ENCODE measurements around the gene PGS1. TPM values are rescaled to one million over a fixed set of nuclear protein-coding genes. Genes with fewer than 3 reads are reported as not detected.

The PGS1 gene
- polyA plus RNA-seq, 4 donors, result 37.9 to 57.7 (median 45.3) TPM

DNA sequence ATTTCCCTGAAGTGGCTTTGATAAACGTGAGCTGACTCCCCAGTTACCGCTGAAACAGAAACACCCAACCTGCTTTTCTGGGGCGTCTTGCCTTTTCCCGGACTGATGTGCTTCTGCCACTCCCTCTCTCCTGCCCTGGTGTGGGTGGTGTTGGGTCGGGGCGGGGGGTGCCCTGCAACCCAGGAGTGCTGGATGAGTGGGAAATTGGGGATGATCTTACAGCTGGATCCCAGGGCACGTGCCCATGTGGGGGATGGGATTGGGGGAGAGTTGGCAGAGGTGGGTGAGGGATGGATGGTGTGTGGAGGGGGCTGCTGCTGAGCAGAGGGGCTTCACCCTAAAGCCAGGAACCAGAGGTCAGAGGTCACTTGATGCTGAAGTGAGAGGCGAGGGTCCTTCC lies 28.5 kb downstream of the PGS1 start:
- no peak for DNase-seq (ENCODE audit: low read depth in 4 of 4, low spot score in 2 of 4)

DNA sequence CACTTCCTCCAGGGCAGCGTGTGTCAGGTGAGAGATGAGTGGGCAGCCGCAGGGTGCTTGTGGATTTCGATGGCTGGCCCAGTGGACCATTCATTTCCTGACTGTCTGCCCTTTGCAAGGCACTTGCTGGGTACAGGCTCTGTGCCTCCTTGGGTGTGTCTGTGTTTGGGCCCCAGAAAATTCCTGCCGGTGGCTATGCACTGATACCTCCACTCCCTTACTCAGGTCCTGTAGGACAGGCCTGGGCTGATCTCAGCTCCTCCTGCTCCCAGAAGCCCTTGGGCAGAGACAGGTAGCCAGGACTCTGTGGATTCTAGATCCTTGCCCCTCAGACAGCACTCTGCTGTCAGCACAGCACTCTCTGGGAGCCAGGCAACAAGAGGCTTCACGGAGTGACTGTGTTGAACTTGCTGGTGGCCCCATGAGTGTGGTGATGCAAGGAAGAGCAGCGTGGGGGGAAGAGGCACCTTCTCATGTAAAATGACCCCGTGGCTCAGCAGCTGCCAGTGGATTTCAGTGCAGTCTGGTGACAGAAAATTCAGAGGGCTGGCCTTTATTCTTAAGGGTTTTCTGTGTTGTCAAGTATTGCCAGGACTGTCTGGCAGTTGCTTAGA lies 29.0 kb downstream of the PGS1 start:
- DNase-seq (ENCODE audit: low read depth in 4 of 4, low spot score in 2 of 4), result peak in 1 of 4 donors; percentile 52

DNA sequence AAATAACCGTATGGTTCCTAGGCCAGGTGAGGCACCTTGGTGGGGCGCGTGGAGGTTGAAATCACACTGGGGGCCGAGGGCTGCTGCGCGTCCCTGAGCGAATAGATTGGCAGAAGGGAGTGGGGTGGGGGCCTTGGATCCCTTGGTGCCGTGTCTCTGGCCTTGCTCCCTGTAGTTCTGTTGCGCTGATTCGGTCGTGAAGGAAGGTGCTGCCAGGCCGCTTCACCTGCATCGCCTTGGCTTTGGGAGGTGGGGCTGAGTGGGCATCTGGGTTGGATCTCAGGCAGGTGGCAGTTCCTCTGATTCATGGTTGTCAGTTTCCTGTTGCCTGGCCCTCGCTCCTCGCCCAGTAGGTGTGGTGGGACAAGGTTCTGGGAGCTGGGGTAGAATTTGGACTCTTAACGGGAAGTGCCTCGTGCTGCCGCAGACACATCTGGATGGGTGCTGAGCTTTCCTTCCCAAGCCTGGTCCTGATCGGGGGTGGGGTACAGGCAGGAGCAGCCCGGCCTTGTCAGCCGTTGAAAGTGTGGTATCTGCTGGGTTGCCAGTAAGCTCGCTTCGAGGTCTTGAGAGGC lies 30.1 kb downstream of the PGS1 start:
- no peak for DNase-seq (ENCODE audit: low read depth in 4 of 4, low spot score in 2 of 4)

DNA sequence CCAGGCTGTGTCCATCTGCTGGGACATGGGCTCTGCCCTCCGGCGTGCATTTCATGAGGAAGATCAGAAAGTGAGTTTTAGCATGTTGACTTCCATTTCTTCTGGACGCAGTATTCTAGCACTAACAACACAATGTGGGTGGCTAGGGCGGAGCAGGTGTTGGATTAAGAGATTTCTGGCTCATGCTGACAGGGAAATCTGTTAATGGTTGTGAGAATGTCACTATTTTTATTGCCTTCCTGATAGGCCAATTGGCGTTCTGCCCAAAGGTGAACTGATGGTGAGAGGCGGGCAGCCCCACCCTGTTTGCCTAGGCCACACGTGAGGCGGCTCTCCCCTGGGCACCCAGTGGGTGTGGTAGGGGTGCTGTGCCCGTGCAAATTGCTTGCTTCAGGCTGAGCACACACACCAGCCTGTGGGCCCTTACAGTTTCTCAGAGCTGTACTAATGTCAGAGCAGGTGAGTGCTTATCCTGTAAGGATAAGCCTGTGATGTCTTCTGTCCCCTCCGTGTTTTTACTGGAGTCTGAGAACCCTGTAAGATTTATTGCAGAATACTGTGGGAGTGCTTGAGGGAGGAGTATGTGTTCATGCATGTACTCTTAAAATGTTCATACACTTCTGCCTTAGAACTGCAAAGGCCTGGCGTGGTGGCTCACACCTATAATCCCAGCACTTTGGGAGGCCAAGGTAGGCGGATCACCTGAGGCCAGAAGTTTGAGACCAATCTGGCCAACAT lies 30.9 kb downstream of the PGS1 start:
- DNase-seq (ENCODE audit: low read depth in 4 of 4, low spot score in 2 of 4), result no peak

DNA sequence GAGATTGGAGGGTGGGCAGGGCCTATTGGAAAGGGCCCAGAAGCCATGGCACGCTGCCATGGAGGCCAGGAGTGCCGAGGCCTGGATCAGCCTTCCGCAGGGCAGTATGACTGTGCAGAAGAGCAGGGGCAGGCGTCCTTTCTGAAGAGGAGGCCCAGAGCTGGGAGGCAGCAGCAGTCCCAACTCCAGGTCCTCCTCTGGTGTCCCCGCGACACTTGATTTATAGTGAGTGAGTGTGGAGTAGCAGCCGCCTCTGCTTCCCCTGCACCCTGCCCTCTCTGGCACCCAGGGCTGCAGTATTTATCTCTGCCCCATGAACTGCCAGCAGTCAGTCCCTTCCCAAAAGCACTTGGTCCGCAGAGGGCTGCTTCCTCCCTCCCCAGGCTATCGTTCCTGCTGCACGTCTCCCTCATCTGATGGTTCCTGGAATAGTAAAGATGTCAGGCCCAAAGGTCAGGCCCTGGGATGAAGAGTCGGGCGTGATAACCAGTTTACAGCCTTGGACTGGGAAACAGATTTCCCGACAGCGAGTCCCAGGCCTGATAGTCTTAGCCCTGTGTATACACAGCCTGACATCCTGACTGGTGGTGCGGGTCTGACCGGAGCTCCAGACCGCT lies 32.9 kb downstream of the PGS1 start:
- no peak for DNase-seq (ENCODE audit: low read depth in 4 of 4, low spot score in 2 of 4)

DNA sequence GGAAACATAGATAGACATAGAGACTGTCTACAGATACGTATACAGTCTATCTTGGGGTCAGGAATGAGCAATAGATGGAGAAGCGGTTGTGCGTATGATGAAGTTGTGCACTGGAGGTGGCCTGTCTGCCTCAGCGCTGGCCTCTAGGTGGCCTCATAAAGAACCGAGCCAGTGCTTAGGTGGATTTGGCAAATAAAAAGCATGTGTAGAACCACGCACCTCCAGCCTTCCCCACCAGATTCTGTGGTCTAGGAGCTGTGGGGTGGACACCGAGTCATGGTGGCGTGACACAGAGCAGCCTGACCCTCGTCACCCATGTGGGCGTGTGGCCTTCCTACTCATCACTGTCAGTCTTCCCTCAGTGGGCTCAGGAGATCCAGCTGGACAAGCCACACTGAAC lies 34.0 kb downstream of the PGS1 start:
- DNase-seq (ENCODE audit: low read depth in 4 of 4, low spot score in 2 of 4), result no peak

DNA sequence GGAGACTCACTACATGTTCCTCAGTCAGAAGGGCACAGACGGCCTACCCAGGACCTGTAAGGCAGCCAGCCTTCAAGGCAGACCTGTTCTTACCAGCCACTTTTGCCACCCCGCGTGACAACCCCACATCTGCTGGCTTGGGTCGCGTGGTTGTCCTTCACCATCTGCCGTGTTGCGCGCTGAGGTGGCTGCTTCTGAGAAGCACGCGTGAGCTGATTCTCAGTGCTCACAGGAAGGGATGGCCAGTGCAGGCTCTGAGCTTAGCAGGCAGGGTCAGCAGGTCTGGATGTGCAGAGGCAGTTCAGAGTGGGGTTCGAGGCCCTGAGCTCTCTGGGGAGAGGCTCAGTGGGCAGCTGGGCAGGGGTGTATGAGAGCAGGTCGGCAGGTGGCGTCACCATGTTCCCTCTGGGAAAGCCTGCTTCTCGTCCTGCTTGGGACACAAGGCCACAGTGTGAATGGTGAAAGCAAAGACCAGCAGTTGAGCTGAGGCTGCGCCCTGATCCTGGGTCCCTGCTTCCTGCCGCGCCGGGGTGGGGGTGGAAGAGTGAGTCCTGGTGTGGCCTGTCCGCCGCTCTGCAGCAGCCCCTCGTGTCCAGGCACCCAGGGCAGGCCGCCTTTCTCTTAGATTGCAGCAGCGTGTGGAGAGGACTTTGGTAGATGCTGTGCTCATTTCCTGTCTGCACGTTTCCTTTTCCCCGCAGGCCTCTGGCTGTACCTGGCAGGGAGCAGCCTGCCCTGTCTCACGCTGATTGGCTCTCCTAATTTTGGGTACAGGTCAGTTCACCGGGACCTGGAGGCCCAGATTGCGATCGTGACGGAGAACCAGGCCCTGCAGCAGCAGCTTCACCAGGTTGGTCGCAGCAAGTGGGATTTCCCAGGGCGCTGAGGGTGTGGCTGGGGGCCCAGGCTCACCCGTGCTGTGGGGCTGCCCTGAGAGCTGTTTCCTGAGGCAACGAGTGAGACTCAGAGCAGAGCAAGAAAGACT lies 36.0 kb downstream of the PGS1 start:
- no peak for DNase-seq (ENCODE audit: low read depth in 4 of 4, low spot score in 2 of 4)

DNA sequence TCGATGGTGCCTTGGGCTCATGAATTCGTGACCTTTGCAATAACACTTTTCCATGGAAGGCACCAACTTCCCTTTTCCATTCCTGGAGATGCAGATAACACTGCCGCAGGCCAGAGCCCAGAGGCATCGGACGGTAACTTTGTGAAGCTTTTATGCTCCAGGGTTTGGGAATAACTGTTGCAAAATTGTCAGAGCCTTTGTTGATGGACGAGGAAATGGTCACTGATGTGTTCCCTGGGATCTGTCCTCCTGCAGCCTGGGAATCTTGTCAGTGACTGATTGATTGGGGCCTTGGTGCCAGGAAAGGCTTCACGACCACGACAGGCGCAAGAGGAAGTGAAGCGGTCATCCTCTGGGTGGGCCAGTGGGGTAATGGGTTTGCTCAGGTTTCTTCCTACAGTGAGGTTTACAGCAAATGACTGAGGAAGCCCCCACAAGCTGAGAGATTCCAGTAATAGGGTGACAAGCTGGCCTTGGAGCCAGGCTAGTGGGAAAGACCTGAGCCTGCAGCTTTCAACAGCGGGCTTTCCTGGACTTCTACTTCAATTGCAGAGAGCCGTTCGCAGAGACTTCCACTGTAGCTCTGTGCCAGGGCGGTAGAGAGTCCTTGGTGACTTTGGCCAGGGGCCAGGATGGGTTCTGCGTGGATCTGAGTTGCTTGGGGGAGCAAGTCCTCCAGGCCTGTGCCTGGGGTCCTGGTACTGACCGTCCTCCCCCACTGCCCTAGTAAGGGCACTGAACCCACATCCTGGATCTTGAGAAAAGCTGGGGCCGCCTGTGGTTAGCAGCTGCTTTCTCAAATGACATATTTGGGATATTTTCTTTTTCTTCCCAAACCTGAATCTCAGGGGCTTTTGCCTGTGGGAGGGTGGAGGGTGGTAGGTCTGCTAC lies 37.6 kb downstream of the PGS1 start:
- DNase-seq (ENCODE audit: low read depth in 4 of 4, low spot score in 2 of 4), result no peak

DNA sequence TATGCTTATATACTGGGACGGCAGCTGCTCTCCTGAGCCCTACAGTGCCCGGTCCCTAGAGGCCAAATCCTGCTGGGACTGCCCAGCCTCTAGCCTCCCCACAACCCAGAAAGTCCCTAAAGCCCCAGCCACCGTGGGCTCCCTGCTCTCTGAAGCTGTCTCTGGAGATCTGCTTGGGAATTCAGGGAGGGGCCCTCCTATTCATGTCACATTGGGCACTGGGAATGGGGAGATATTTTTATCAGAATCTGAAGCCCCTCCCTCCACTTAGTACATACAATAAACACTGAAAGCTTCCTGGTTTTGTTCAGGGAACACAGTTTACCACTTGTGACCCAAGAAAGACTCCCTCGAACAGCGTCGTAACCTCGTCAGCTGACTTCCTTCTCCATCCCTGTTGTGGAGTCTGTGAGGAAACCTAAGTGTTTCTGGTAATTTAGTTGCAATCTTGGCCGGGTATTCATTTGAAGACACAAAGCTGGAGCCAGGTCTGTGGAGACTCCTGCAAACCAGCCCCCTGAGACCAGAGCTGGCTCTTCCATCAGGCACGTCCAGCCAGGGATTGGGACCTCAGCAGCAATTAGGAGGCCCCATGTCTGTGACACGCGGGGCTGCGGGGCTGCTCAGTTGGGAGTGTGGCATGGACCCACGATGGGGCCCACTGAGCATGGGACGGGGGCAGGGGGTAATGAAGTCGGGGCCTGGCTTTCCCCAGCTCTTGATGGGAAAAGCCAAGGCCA lies 38.5 kb downstream of the PGS1 start:
- DNase-seq (ENCODE audit: low read depth in 4 of 4, low spot score in 2 of 4), result no peak

DNA sequence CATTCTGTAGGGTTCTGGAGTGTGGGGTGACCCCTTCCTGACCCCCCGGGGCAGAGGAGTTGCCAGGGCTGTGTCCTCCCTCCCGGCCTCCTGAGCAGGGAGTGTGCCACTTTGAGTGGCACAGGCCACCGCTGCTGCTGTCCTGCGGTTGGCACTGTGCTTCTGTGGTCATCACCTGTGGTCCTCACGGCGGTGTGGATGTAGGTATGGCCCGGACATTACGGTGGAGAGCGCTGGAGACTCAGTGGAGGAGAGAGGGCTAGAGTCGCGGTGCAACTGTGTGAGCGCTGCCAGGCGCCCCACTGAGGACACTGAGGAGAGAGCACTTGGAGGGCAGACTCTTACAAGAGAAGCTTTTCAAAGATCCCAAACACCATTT lies 39.1 kb downstream of the PGS1 start:
- no peak for DNase-seq (ENCODE audit: low read depth in 4 of 4, low spot score in 2 of 4)

DNA sequence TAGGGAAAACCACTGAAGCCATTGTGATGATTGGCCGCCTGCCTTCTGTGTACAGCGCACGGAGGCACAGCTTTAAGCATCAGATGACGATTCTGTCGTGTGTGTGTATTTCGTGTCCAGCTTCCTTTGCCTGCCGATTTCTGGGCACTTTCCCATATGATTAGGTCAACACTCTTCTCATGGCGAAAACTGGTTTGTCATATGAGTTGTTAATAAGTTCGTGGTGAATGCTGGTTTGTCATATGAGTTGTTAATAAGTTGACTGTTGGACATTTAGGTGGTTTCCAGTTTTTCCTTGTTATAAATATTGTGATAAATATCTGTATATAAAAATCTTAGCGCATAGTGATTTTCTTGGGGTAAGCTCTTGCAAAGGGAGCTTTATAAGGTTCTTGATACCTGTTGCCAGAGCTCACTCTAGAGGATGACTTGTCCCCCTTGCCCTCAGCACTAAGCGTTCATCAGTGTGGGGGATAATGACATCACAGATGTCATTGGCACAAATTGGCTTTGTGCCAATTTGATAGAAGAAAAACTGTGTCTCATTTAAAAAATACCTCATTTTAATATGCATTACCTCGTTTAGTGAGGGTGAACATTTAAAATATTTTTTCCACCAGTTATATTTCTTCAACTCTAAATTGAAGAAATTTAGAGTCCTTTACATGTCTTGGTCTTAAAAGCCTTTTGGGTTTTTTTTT lies 40.0 kb downstream of the PGS1 start:
- DNase-seq (ENCODE audit: low read depth in 4 of 4, low spot score in 2 of 4), result no peak

DNA sequence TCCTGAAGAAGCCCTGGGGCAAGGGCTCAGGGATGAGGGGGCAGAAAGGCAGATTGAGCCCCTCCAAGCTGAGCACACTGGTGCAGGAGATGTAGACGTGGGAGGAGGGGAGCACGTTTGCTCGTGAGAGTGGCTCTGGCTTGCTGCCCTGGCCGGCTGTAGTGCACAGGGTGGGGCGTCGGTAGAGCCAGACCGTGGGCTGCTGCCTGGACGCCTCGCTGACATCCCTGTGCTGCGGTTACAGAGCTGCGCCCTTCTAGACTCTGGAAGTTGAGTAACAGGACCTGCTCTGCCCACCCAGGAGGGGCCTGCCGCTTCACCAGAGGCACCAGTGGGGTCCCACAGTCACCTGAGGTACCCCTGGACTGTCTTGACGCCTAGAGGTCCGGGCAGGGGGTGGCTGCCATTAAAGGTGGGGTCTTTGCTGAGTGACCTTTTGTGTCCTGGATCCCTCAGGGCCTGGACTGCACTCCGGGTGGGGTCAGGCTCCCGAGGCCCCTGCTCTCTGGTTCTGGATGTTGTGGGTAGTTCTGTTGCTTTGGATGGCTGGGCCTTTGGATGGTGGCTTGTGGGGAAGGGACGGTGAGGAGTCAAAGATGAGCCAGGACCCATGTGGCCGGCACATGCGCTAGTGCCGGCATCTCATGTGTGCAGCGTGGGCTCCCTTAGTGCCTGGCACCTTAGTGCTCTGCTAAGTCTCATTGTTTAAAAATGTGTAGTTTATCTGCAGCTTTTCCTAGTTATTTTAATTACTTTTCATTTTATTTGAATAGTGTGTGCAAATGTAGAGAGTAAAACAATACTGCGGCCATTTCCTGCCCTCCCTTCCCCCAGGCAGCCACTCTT lies 41.7 kb downstream of the PGS1 start:
- no peak for DNase-seq (ENCODE audit: low read depth in 4 of 4, low spot score in 2 of 4)

DNA sequence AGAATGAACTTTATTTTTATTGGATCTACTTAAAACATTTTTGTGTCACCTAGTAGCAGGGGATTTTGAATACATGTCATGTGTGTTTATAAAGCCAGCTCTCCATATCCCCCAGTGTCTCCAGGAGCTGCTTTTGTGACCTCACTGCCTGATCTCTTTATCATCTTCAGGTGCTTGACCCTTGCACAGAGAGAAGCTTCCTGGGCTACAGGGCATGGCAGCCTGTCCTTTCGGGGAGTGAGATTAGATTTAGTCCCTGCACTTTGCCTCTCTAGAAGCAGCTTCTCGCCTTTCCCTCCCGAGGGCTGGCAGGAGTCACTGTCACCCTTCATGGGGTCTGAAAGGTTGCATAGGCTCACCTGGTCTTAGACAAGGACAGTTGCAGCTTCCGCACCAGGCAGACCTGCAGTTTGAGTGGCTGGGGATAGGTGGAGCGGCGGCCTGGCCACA lies 42.7 kb downstream of the PGS1 start:
- no peak for DNase-seq (ENCODE audit: low read depth in 4 of 4, low spot score in 2 of 4)

DNA sequence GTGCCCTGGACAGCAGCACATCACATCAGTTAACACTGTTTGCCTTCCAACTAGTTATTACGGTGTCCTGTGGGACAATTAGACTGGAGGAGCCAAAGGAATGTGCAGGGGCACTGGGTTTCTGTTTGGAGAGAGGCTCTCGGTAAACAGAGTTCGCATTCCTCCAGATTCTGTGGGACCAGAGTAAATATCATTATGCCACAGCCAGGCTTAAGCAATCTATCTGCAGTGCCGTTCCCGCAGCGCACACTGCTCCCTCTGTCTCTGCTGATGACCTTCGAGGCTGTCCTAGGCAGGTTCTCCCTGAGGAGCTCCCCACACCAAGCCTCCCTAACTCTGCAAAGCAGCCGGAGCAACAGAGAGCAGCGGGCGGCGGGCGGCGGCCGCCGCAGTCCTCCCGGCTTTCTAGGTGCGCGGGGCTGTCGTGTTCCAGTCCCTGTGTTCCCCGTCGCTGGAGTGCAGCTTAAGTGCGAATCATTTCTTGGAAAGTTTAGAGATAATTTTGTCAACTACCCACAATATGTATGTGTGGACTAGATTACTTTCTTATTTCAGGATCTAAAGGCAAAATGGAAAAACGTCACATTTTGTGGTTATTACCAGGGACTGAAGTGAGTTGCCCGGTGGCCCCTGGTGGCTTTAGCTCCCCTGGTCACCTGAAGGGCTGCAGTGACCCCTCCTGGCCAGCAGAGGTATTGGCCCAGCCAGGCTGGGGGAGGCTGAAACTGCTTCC lies 43.3 kb downstream of the PGS1 start:
- DNase-seq (ENCODE audit: low read depth in 4 of 4, low spot score in 2 of 4), result no peak

DNA sequence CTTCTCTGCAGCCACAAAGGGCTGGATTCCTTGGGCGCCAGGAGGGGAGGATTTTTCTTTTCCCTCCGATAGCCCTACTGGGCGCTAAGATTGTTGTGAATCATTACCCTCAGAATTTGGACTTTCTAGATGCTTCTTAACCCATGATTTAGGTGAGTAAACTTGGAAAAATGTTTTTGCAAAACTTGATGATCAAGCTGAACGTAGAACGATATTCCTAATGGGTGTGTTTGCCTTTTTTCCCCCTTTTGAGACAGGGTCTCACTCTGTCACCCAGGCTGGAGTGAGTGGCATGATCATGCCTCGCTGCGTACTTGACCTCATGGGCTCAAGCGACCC lies 43.8 kb downstream of the PGS1 start:
- no peak for DNase-seq (ENCODE audit: low read depth in 4 of 4, low spot score in 2 of 4)

DNA sequence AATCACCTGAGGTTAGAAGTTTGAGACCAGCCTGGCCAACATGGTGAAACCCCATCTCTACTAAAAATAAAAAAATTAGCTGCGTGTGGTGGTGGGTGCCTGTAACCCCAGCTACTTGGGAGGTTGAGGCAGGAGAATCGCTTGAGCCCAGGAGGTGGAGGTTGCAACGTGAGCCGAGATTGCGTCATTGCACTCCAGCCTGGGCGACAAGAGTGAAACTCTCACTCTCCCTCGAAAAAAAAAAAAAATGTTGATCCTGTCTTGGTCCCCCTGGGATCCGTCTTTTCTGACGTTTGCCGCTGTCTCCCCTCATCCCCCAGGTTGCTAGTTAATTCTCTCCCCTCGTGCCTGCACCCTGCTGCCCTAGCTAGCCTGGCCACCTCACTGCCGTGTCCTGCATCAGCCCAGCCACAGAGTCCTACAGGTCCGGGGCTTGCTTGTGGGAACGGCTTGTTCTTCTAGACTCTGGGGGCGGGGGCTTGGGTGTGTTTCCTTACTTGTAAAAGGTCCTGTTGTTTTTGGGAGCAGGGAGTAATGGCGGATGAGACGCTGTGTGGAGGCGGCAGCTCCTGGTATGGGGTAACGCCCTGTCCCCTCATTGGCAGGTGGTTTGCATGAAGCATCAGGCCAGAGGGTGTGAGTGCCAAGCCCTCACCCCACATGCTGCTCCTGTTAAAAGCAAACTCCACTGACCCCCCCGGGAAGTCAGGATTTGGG lies 44.6 kb downstream of the PGS1 start:
- DNase-seq (ENCODE audit: low read depth in 4 of 4, low spot score in 2 of 4), result no peak
